ENCODE results near the gene RUBCN. TPM values are rescaled to one million over a fixed set of nuclear protein-coding genes. Genes with fewer than 3 reads are reported as not detected.
"Not testable (repeated sequence)": the region's sequence is repeated elsewhere in the genome, so short reads cannot be mapped to it uniquely, and the experiment has no call there.

The RUBCN gene
- total RNA-seq, 1 donor from 2014 or later = 28.2 TPM

DNA sequence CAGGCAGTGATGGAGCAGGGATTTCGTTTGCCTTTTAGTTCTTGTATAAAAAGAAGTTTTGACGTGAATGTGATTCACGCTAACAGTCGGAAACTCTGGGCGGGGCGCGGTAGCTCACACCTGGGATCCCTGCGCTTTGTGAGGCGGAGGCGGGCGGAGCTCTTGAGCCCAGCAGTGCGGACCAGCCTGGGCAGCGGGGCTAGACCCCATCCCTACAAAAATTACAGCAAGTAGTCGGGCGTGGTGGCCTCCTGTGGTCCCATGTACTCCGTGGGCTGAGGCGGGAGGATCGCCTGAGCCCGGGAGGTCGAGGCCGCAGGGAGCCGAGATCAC, 81.7 kb downstream of the RUBCN start:
- H3K9ac ChIP-seq (ENCODE audit: low read length); H3K27me3 Mint-ChIP-seq (ENCODE audit: low read depth, unreplicated experiment); H3K4me1 ChIP-seq (ENCODE audit: insufficient read depth, low read length); H3K79me2 ChIP-seq (ENCODE audit: insufficient read depth, low read length); DNase-seq (ENCODE audit: low read depth); H3K4me3 ChIP-seq (ENCODE audit: insufficient read depth, low read depth, low read length); H3K4me3 Mint-ChIP-seq (ENCODE audit: unreplicated experiment); H3K27ac ChIP-seq (ENCODE audit: low read depth, low read length); H3K4me2 ChIP-seq (ENCODE audit: low read length); H3K27me3 ChIP-seq (ENCODE audit: insufficient read depth, low read length); FAIRE-seq; H3K9me3 Mint-ChIP-seq (ENCODE audit: unreplicated experiment); H3K9me3 ChIP-seq (ENCODE audit: insufficient read depth, low read depth, low read length); H3K27ac Mint-ChIP-seq (ENCODE audit: unreplicated experiment); H3K36me3 Mint-ChIP-seq (ENCODE audit: low read depth, unreplicated experiment); H3K36me3 ChIP-seq (ENCODE audit: insufficient read depth, low read length); H3K4me1 Mint-ChIP-seq (ENCODE audit: low read depth, unreplicated experiment); H4K20me1 ChIP-seq (ENCODE audit: insufficient read depth, low read length); H2AFZ ChIP-seq (ENCODE audit: low read depth, low read length): not testable (repeated sequence)

DNA sequence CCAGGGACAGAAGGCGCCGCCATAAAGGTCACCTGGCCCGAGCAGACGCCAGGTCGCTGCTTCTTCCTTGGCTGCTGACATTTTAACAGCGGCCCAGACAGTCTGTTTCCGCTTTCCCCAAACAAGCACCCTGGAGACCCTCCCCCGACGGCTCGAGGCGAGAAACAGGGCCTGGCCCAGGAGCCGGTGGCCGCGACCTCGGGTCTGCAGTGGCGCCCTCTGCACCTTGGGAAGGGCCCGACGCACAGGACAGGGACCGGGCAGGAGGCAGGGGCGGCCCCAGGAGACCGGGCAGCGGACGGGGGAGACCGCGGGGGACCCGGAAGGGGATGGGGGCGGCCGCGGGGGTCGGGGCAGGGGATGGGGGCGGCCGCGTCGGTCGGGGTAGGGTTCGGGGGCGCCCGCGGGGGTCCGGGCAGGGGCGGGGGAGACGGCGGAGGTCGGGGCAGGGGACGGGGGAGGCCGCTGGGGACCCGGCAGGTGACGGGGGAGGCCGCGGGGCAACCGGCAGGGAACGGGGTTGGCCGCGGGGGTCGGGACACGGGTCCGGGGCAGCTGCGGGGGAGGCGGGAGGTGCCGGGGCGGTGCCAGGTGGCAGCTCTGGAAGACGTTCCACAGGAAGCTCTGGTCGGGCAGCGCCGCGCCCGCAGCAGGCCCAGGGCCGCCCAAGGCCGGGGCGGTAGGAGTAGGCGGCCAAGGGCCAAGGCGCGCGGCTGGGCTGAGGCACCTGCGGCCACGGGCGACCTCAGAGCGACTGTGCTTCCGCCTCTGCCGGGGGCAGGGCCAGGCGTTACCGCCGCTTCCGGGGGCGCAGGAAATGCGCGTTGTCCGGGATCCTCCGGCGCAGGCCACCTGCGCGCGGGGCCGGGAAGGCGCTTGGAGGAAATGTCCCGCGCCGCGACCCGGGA, 82.4 kb downstream of the RUBCN start:
- not testable (repeated sequence) for H3K27me3 ChIP-seq (ENCODE audit: insufficient read depth, low read length); H3K36me3 ChIP-seq (ENCODE audit: insufficient read depth, low read length); H3K9me3 ChIP-seq (ENCODE audit: insufficient read depth, low read depth, low read length); DNase-seq (ENCODE audit: low read depth); H3K27ac Mint-ChIP-seq (ENCODE audit: unreplicated experiment); H3K9me3 Mint-ChIP-seq (ENCODE audit: unreplicated experiment); H3K4me1 Mint-ChIP-seq (ENCODE audit: low read depth, unreplicated experiment); H3K79me2 ChIP-seq (ENCODE audit: insufficient read depth, low read length); H3K4me3 ChIP-seq (ENCODE audit: insufficient read depth, low read depth, low read length); FAIRE-seq; H3K4me3 Mint-ChIP-seq (ENCODE audit: unreplicated experiment); H3K27me3 Mint-ChIP-seq (ENCODE audit: low read depth, unreplicated experiment); H3K36me3 Mint-ChIP-seq (ENCODE audit: low read depth, unreplicated experiment); H3K4me1 ChIP-seq (ENCODE audit: insufficient read depth, low read length); H2AFZ ChIP-seq (ENCODE audit: low read depth, low read length); H3K9ac ChIP-seq (ENCODE audit: low read length); H4K20me1 ChIP-seq (ENCODE audit: insufficient read depth, low read length); H3K4me2 ChIP-seq (ENCODE audit: low read length); H3K27ac ChIP-seq (ENCODE audit: low read depth, low read length)

DNA sequence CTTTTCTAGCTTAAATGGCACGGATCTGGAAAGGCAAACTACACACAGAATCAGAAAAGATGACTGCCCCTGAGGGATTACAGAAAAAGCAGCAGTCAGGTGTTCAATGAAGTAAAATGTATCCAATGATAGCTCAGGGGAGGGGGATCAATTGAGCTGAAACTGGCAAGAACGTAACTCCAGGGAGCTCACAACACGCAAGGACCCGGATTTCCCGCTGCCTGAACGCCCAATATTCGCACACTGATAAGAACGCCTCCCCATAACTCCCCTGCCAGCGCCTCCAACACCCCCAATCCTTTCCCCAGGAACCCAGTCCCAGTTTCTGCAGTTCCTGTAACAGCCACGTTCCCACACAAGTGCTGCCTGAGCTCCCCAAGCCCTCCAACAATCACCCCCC, 83.8 kb downstream of the RUBCN start:
- H3K4me2 ChIP-seq (ENCODE audit: low read length); H2AFZ ChIP-seq (ENCODE audit: low read depth, low read length); H3K9ac ChIP-seq (ENCODE audit: low read length); H3K27me3 Mint-ChIP-seq (ENCODE audit: low read depth, unreplicated experiment); H3K4me1 Mint-ChIP-seq (ENCODE audit: low read depth, unreplicated experiment); H3K36me3 ChIP-seq (ENCODE audit: insufficient read depth, low read length); H3K9me3 Mint-ChIP-seq (ENCODE audit: unreplicated experiment); FAIRE-seq; H3K4me3 Mint-ChIP-seq (ENCODE audit: unreplicated experiment); H3K36me3 Mint-ChIP-seq (ENCODE audit: low read depth, unreplicated experiment); H3K27ac Mint-ChIP-seq (ENCODE audit: unreplicated experiment); H3K27ac ChIP-seq (ENCODE audit: low read depth, low read length); H3K79me2 ChIP-seq (ENCODE audit: insufficient read depth, low read length); H3K4me1 ChIP-seq (ENCODE audit: insufficient read depth, low read length); DNase-seq (ENCODE audit: low read depth); H3K9me3 ChIP-seq (ENCODE audit: insufficient read depth, low read depth, low read length); H3K4me3 ChIP-seq (ENCODE audit: insufficient read depth, low read depth, low read length); H4K20me1 ChIP-seq (ENCODE audit: insufficient read depth, low read length); H3K27me3 ChIP-seq (ENCODE audit: insufficient read depth, low read length): not testable (repeated sequence)

DNA sequence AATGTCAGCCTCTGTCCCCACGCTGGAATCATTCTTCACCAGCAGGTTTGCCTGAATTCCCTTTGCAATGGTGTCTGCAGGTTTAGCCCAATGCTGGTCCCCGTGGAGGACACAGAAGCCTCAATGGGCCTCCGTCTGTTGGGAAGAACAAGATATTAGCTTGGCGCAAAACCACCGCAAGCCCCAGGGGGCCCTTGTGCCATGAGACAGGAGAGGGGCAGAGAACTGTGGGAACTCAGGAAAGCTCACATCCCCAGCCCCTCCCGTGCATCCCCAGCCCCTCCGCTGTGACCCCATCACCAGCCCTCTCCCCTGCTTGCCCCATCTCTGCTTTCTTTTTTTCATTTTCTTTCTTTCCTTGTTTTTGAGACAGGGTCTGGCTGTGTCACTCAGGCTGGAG, 89.1 kb downstream of the RUBCN start:
- H3K4me2 ChIP-seq (ENCODE audit: low read length); DNase-seq (ENCODE audit: low read depth); H3K9me3 Mint-ChIP-seq (ENCODE audit: unreplicated experiment); H4K20me1 ChIP-seq (ENCODE audit: insufficient read depth, low read length); H3K4me3 ChIP-seq (ENCODE audit: insufficient read depth, low read depth, low read length); H3K36me3 Mint-ChIP-seq (ENCODE audit: low read depth, unreplicated experiment); H2AFZ ChIP-seq (ENCODE audit: low read depth, low read length); H3K4me1 Mint-ChIP-seq (ENCODE audit: low read depth, unreplicated experiment); H3K9ac ChIP-seq (ENCODE audit: low read length); H3K27me3 ChIP-seq (ENCODE audit: insufficient read depth, low read length); H3K36me3 ChIP-seq (ENCODE audit: insufficient read depth, low read length); H3K27ac Mint-ChIP-seq (ENCODE audit: unreplicated experiment); H3K4me3 Mint-ChIP-seq (ENCODE audit: unreplicated experiment); H3K27me3 Mint-ChIP-seq (ENCODE audit: low read depth, unreplicated experiment); H3K79me2 ChIP-seq (ENCODE audit: insufficient read depth, low read length); H3K9me3 ChIP-seq (ENCODE audit: insufficient read depth, low read depth, low read length); H3K4me1 ChIP-seq (ENCODE audit: insufficient read depth, low read length); H3K27ac ChIP-seq (ENCODE audit: low read depth, low read length); FAIRE-seq: not testable (repeated sequence)

DNA sequence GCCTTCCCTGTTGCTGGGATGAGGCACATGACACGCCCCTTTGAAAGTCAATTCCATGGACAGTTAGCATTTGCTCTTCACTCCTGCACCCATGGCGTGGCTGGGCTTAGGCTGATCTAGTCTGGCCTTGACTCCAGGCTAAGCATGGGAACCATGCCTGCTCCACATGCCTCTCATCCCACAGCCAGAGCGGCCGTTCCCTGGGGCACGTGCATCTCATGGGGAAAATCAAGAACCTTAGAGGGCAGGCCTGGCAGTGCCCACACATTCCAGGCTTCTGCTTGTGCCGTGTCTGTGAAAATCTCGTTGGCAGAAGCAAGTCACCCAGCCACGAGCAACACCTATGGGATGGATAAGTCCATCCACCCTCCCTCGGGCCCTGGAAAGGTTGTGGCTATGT, 89.5 kb downstream of the RUBCN start:
- not testable (repeated sequence) for H2AFZ ChIP-seq (ENCODE audit: low read depth, low read length); H3K9me3 ChIP-seq (ENCODE audit: insufficient read depth, low read depth, low read length); H3K9ac ChIP-seq (ENCODE audit: low read length); H3K4me2 ChIP-seq (ENCODE audit: low read length); H3K79me2 ChIP-seq (ENCODE audit: insufficient read depth, low read length); H3K36me3 ChIP-seq (ENCODE audit: insufficient read depth, low read length); H3K4me1 Mint-ChIP-seq (ENCODE audit: low read depth, unreplicated experiment); FAIRE-seq; H3K4me3 ChIP-seq (ENCODE audit: insufficient read depth, low read depth, low read length); H3K36me3 Mint-ChIP-seq (ENCODE audit: low read depth, unreplicated experiment); H3K27me3 Mint-ChIP-seq (ENCODE audit: low read depth, unreplicated experiment); H3K27ac ChIP-seq (ENCODE audit: low read depth, low read length); H3K9me3 Mint-ChIP-seq (ENCODE audit: unreplicated experiment); H3K27ac Mint-ChIP-seq (ENCODE audit: unreplicated experiment); H4K20me1 ChIP-seq (ENCODE audit: insufficient read depth, low read length); H3K4me1 ChIP-seq (ENCODE audit: insufficient read depth, low read length); H3K4me3 Mint-ChIP-seq (ENCODE audit: unreplicated experiment); DNase-seq (ENCODE audit: low read depth); H3K27me3 ChIP-seq (ENCODE audit: insufficient read depth, low read length)

DNA sequence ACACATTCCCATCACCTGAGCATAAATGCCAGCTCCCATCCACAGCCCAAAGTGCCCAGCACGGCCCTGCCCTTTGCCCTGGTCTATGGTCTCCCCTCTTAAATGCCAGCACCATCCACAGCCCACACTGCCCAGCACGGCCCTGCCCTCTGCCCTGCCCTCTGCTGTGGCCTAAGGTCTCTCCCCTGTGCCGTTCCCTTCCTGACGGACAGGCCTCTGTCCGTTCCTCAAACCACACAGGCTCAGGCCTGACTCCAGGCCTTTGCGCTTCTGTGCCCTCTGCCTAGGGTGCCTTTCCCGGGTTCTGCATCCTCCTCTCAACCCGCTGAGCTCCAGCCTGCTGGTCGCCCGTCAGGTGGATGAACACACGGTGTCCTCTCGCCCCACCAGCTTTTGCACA, 90.4 kb downstream of the RUBCN start:
- DNase-seq (ENCODE audit: low read depth); H3K27me3 Mint-ChIP-seq (ENCODE audit: low read depth, unreplicated experiment); H3K36me3 ChIP-seq (ENCODE audit: insufficient read depth, low read length); H3K9me3 ChIP-seq (ENCODE audit: insufficient read depth, low read depth, low read length); H3K27ac Mint-ChIP-seq (ENCODE audit: unreplicated experiment); H3K4me2 ChIP-seq (ENCODE audit: low read length); FAIRE-seq; H3K27me3 ChIP-seq (ENCODE audit: insufficient read depth, low read length); H3K4me1 ChIP-seq (ENCODE audit: insufficient read depth, low read length); H3K4me1 Mint-ChIP-seq (ENCODE audit: low read depth, unreplicated experiment); H3K9ac ChIP-seq (ENCODE audit: low read length); H3K27ac ChIP-seq (ENCODE audit: low read depth, low read length); H3K9me3 Mint-ChIP-seq (ENCODE audit: unreplicated experiment); H4K20me1 ChIP-seq (ENCODE audit: insufficient read depth, low read length); H3K36me3 Mint-ChIP-seq (ENCODE audit: low read depth, unreplicated experiment); H3K4me3 Mint-ChIP-seq (ENCODE audit: unreplicated experiment); H2AFZ ChIP-seq (ENCODE audit: low read depth, low read length); H3K79me2 ChIP-seq (ENCODE audit: insufficient read depth, low read length); H3K4me3 ChIP-seq (ENCODE audit: insufficient read depth, low read depth, low read length): not testable (repeated sequence)

Measured in astrocyte (in vitro differentiated cells and primary cell).